Lower leg skin (tissue), 4 donors: ENCODE measurements around the gene CSNK1G2. TPM values are rescaled to one million over a fixed set of nuclear protein-coding genes. Genes with fewer than 3 reads are reported as not detected.

Experiments used
- DNase-seq, 2 donors: peaks; one replicate each; pipeline ENCODE4 v3.0.0-alpha.2; 2019; ENCODE audit warnings: low spot score in 2 of 2
- H3K4me3 ChIP-seq: fragments of 200-600 bp; sonication (generic); 2 replicates; pipeline ENCODE4 v1.5.1; 2017; ENCODE audit warnings: mild to moderate bottlenecking, low read depth; ENCODE audit not compliant: poor library complexity, severe bottlenecking
- POLR2A ChIP-seq, 2 donors: fragments of 450-650 bp; IDR thresholded peaks; one replicate each; pipeline ENCODE4 v1.6.1; 2016 to 2017; ENCODE audit warnings: antibody characterized with exemption in 2 of 2, mild to moderate bottlenecking in 1 of 2, moderate library complexity in 1 of 2
- WGBS, 2 donors: methylation state at CpG; one replicate each; pipeline ENCODE4 v1.1.5; 2018; 5-methylcytosine and 5-hydroxymethylcytosine counted together
- intact Hi-C: fragments of 100-400 bp; cut with DNase I; formaldehyde crosslinking; loops from one replicate; pipeline ENCODE4 v1.15.0; 2023; ENCODE audit warnings: low total_unique reads
- total RNA-seq, 4 donors: library from RNA; depleted of rRNA; stranded (reverse); fragments of >200 nt; gene quantifications; one replicate each; pipeline ENCODE4 v1.1.0, GENCODE V29; 2016
- TF ChIP-seq, protein P1 (sequence below), 3 donors: fragments of 450-650 bp; IDR thresholded peaks; one replicate each; pipeline ENCODE4 v1.5.1; 2016; ENCODE audit warnings: antibody characterized with exemption in 3 of 3, mild to moderate bottlenecking in 3 of 3, moderate library complexity in 2 of 3

CSNK1G2 gene
- total RNA-seq, 4 donors from 2014 or later: 58.8 to 76.9 (median 63.1) TPM

DNA sequence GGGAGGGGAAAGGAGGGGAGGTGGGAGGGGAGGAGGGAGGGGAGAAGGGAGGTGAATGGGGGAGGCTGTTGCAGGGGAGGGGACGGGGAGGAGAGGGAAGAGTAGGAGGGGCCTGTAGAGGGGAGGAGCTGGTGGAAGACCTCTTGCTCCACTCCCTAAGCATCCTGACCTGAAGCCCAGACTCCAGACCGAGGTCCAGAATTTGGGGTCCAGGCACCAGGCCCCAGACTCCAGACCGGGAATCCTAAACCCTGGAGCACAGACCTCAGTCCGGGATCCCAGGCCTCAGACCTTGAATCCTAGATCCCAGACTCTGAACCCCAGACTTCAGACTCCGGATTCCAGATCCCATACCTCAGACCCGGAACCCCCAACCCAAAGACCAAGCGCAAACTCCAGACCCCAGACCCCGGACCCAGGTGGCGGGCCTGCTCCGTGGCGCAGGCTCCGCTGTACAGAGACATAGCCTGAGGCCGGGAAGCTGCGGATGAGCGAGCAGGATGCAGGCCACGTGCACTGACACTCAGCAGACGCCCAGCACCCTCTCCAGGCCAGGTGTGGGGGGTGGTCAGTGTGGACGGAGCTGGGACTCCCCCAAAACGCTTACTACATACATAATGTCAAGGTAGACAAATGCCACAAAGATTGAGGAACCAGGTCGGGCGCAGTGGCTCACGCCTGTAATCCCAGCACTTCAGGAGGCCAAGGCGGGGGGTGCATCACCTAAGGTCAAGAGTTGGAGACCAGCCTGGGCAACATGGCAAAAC, 75.3 kb downstream of the CSNK1G2 start:
- H3K4me3 ChIP-seq: no peak overlapping the region
- DNase-seq: peak; percentile 85 to 93
- TF ChIP-seq POLR2A (IDR thresholded peaks at IDR 0.05): no peak
- TF ChIP-seq, protein P1, sequence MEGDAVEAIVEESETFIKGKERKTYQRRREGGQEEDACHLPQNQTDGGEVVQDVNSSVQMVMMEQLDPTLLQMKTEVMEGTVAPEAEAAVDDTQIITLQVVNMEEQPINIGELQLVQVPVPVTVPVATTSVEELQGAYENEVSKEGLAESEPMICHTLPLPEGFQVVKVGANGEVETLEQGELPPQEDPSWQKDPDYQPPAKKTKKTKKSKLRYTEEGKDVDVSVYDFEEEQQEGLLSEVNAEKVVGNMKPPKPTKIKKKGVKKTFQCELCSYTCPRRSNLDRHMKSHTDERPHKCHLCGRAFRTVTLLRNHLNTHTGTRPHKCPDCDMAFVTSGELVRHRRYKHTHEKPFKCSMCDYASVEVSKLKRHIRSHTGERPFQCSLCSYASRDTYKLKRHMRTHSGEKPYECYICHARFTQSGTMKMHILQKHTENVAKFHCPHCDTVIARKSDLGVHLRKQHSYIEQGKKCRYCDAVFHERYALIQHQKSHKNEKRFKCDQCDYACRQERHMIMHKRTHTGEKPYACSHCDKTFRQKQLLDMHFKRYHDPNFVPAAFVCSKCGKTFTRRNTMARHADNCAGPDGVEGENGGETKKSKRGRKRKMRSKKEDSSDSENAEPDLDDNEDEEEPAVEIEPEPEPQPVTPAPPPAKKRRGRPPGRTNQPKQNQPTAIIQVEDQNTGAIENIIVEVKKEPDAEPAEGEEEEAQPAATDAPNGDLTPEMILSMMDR (IDR thresholded peaks at IDR 0.05): no peak
- WGBS, 2 donors: 46 to 53% methylated on average over 23 of the region's 23 CpGs
- intact Hi-C loops: loop anchor here (5.0 kb wide), 1 partner anchor 56 kb away; no protein-coding TSS in a partner anchor

DNA sequence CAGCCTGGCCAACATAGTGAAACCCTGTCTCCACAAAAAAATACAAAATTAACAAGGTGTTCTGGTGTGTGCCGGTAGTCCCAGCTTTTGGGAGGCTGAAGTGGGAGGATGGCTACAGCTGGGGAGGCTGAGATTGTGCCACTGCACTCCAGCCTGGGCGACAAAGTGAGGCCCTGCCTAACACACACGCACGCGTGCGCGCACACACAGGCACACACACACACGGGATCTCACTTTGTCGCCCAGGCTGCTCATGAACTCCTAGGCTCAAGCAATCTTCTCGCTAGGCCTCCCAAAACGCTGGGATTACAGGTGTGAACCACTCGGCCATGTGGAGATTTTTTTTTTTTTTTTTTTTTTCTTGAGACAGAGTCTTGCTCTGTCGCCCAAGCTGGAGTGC, 77.8 kb downstream of the CSNK1G2 start:
- intact Hi-C loops: loop anchor here (5.0 kb wide), 1 partner anchor 54 kb away; no protein-coding TSS in a partner anchor
- no peak overlapping the region for H3K4me3 ChIP-seq
- 90 to 93% methylated on average over 13 of the region's 13 CpGs for WGBS, 2 donors
- DNase-seq: no peak
- TF ChIP-seq POLR2A (IDR thresholded peaks at IDR 0.05): no peak
- TF ChIP-seq, protein P1 (IDR thresholded peaks at IDR 0.05): no peak

DNA sequence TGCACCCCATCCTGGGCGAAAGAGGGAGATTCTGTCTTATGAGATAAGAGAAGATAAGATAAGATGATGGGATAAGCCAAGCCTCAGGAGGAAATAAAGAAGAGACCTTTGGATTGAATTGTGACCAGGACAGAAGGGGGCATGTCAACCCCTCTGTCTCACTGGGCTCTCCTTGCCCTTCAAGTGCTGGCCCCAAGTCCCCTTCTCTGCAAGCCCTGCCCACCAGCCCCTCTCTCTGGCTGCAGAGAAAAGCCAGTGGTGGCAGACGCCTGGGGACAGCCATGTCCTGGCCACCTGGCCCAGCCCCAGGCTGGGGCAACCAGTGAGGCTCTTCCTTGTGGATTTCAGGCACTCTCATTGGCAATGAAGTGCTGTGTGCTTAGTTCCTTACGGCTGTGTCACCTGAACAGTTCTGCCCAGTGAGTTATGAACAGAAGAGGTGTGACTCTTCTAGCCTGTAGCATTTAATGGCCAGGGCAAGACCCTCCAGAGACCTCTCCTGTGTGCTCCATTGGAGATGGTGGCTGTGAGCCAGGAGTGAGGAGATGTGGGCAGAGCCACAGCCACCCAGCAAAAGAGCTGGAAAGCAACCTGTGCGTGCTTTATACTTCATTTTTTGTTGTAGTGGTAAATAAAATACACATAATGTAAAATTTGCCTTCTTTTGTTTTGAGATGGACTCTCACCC, 80.6 kb downstream of the CSNK1G2 start:
- H3K4me3 ChIP-seq: no peak overlapping the region
- 64 to 74% methylated on average over 4 of the region's 4 CpGs for WGBS, 2 donors
- intact Hi-C loops: no loop called here
- DNase-seq: no peak
- no peak for TF ChIP-seq POLR2A (IDR thresholded peaks at IDR 0.05)
- TF ChIP-seq, protein P1 (IDR thresholded peaks at IDR 0.05): no peak

DNA sequence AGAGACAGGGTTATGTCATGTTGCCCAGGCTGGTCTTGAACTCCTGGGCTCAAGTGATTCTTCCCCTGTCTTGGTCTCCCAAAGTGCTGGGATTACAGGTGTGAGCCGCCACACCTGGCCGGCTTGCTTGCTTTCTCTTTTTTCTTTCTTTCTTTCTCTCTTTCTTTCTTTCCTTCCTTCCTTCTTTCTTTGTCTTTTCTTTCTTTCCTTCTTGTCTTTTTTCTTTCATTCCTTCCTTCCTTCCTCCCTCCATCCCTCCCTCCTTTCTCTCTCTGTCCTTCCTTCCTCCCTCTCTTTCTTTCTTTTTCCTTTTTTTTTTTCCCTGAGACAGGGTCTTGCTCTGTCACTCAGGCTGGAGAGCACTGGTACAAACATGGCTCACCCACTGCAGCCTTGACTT, 81.3 kb downstream of the CSNK1G2 start:
- WGBS, 2 donors: 96 to 100% methylated on average over 2 of the region's 2 CpGs
- H3K4me3 ChIP-seq: no peak overlapping the region
- no peak for TF ChIP-seq POLR2A (IDR thresholded peaks at IDR 0.05)
- TF ChIP-seq, protein P1 (IDR thresholded peaks at IDR 0.05): no peak
- DNase-seq: no peak
- intact Hi-C loops: no loop called here

DNA sequence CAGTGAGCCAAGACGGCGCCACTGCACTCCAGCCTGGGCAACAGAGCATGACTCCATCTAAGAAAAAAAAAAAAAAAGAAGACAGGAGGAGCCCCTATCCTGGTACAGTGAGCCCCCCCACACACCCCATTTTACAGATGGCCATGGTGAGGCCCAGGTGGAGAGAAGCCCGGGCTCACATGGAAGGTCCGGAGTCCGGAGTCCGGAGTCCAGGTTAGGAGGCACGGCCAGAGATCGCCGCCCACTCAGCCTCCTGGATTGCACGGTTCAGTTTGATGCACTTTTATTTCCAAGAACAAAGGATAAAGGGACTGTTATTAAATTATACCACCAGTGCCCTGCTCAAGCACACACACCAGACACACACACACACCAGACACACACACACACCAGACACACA, 85.8 kb downstream of the CSNK1G2 start:
- WGBS, 2 donors: 78 to 90% methylated on average over 10 of the region's 10 CpGs
- intact Hi-C loops: no loop called here
- TF ChIP-seq, protein P1 (IDR thresholded peaks at IDR 0.05): no peak
- no peak for TF ChIP-seq POLR2A (IDR thresholded peaks at IDR 0.05)
- no peak overlapping the region for H3K4me3 ChIP-seq
- no peak for DNase-seq
